NB4 (cell line): ENCODE measurements around the gene CDH3.
"Not testable (repeated sequence)": the region's sequence is repeated elsewhere in the genome, so short reads cannot be mapped to it uniquely, and the experiment has no call there.

ENCODE experiments used
- CTCF ChIP-seq: IDR thresholded peaks from one replicate; pipeline ENCODE4 v1.5.1; 2012; ENCODE audit warnings: low read depth, low read length
- MYC ChIP-seq: IDR thresholded peaks from 2 replicates; pipeline ENCODE4 v1.6.1; 2011; ENCODE audit warnings: low read depth, low read length
- POLR2A ChIP-seq: IDR thresholded peaks from 2 replicates; pipeline ENCODE4 v1.6.1; 2011; ENCODE audit warnings: mild to moderate bottlenecking; ENCODE audit not compliant: insufficient read length; ENCODE audit errors: extremely low read depth

- not testable (repeated sequence) for TF ChIP-seq CTCF, POLR2A, MYC
Observed at GRCh38 chr16:68716516-68716915, 71.4 kb downstream of the CDH3 start.
